Activated gamma-delta T cell treated with anti-CD3 and anti-CD28 coated beads, Interleukin-2, amount 50 U/mL, for 16 hours (primary cell): ENCODE measurements around the gene SMARCC1.

Source experiments
- DNase-seq: peaks from one replicate; pipeline ENCODE4 v3.0.0-alpha.2; 2020; ENCODE audit warnings: low read depth

Gene SMARCC1

DNA sequence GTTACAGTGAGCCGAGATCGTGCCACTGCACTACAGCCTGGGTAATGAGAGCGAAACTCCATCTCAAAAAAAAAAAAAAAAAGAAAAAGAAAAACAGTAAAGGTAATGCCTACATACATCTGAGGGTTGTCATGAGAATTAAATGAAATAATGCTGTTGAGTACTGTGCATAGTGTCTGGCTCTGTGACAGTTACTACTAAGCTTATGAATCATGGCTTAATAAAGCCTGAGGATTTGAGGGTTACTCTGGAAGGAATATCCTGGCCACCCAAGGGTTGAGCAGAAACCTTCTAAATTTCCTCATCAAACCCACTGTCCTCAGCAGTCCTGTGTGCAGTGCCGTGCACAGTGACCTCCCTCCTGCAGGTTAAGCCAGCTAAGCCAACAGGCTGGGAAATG is 241.4 kb downstream of the SMARCC1 start:
- no peak for DNase-seq

DNA sequence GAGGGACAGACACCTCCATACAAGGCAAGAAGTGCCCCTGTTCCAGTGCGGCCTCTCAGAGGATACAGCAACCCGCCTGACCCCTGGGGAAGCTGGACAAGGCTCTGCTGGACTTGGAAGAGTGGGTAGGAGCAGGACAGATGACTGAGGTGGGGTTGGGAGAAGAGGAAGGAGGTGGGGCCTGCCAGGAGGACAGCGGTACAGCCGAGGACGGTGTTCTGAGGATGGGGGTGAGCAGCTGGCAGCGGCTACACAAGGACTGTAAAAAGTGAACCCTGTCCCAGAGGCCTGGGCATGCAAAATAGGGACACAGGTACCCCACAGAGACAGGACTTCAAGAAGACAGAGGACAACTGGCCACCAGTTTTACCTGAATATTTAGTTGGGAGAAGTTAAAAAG is 244.7 kb downstream of the SMARCC1 start:
- DNase-seq = no peak

DNA sequence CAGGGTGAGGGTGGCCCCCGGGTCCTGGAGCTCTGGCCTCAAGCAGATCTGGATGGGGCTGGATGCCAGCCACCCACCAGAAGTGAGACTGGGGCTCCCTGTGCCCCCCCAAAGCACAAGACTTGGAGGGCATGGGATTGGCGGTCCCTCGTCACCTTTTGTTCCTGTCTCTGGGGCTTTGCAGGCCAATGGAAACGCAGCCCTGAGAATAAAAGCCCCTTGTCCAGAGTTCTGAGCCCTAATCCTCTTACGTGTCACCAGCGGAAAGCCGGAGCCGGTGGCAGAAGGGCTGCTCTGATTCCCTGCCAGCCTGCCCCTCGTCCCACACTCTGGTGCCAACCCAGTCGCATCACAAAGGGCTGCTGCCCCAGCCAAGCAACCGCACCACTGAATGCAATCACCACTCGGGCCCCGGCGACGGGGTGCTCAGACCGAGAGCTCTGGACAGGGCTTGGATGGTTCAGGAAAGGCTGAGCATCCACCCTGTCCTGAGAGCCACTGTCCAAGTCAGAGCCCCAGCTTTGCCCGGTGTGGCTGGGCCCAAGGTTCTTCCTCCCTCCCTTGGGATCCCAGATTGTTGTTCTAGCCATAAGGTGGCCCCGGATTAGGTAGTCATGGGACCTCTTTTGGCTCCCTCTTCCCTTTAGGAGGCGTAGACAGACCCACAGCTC is 245.3 kb downstream of the SMARCC1 start:
- DNase-seq = no peak
